Left renal pelvis (tissue), 4 donors: Measurements from ENCODE around the gene HES4. TPM values are rescaled to one million over a fixed set of nuclear protein-coding genes. Genes with fewer than 3 reads are reported as not detected.
"Not testable (repeated sequence)": the region's sequence is repeated elsewhere in the genome, so short reads cannot be mapped to it uniquely, and the experiment has no call there.

Source experiments
- DNase-seq, 4 donors: peaks; one replicate each; pipeline ENCODE4 v3.0.0-alpha.2; 2013; ENCODE audit warnings: low read depth in 4 of 4, low spot score in 3 of 4
- polyA plus RNA-seq, 4 donors: library from polyadenylated mRNA; unstranded; fragments of 120-200 nt; gene quantifications; one replicate each; pipeline ENCODE4 v1.2.1, GENCODE V29; 2013; ENCODE audit not compliant: insufficient read length in 4 of 4

HES4 gene
- polyA plus RNA-seq, 4 donors: 5.5 to 38.1 (median 17.4) TPM

- DNase-seq: peak in 2 of 4 donors; percentile 59 to 66
Observed at GRCh38 chr1:1000357-1001056, 610 bp upstream of the HES4 start.

- no peak for DNase-seq
Observed at GRCh38 chr1:998995-999724, 737 bp downstream of the HES4 start.

GRCh38 chr1:998745-998994 is 1.2 kb downstream of the HES4 start:
- no peak for DNase-seq

- no peak for DNase-seq
Observed at GRCh38 chr1:997993-998744, 1.7 kb downstream of the HES4 start.

GRCh38 chr1:997713-997992 is 2.2 kb downstream of the HES4 start:
- DNase-seq: no peak

- no peak for DNase-seq
Observed at GRCh38 chr1:996851-997712, 2.8 kb downstream of the HES4 start.

- DNase-seq: no peak
Observed at GRCh38 chr1:995665-996633, 3.9 kb downstream of the HES4 start.

- DNase-seq: not testable (repeated sequence)
Observed at GRCh38 chr1:994546-994945, 5.4 kb downstream of the HES4 start.

- DNase-seq: no peak
Observed at GRCh38 chr1:993379-993995, 6.4 kb downstream of the HES4 start.

- DNase-seq: no peak
Observed at GRCh38 chr1:992362-992761, 7.5 kb downstream of the HES4 start.

GRCh38 chr1:991895-992294 is 8.0 kb downstream of the HES4 start:
- DNase-seq: no peak

GRCh38 chr1:991275-991674 is 8.6 kb downstream of the HES4 start:
- DNase-seq: not testable (repeated sequence)

GRCh38 chr1:988061-988460 is 11.8 kb downstream of the HES4 start:
- not testable (repeated sequence) for DNase-seq

GRCh38 chr1:985126-985525 is 14.8 kb downstream of the HES4 start:
- DNase-seq: no peak

- no peak for DNase-seq
Observed at GRCh38 chr1:984476-984814, 15.5 kb downstream of the HES4 start.

GRCh38 chr1:983798-984475 is 16.0 kb downstream of the HES4 start:
- DNase-seq: no peak

GRCh38 chr1:982765-983436 is 17.0 kb downstream of the HES4 start:
- no peak for DNase-seq

- DNase-seq: no peak
Observed at GRCh38 chr1:981955-982558, 17.8 kb downstream of the HES4 start, which contains the start of gene PERM1. Gene PERM1 (minus strand): TSS chr1:982093. CDS start chr1:981029, 1,064 bp downstream.
